Epidermal melanocyte (primary cell): ENCODE results near the gene PLS3.
A peak's percentile ranks its signal among the peaks of the same experiment; 100 is the strongest.
"Not testable (repeated sequence)": the region's sequence is repeated elsewhere in the genome, so short reads cannot be mapped to it uniquely, and the experiment has no call there.

Experiments
- DNase-seq: peaks from one replicate; pipeline ENCODE4 v3.0.0; 2011; ENCODE audit warnings: low spot score; ENCODE audit not compliant: insufficient read length

Gene PLS3, protein sequence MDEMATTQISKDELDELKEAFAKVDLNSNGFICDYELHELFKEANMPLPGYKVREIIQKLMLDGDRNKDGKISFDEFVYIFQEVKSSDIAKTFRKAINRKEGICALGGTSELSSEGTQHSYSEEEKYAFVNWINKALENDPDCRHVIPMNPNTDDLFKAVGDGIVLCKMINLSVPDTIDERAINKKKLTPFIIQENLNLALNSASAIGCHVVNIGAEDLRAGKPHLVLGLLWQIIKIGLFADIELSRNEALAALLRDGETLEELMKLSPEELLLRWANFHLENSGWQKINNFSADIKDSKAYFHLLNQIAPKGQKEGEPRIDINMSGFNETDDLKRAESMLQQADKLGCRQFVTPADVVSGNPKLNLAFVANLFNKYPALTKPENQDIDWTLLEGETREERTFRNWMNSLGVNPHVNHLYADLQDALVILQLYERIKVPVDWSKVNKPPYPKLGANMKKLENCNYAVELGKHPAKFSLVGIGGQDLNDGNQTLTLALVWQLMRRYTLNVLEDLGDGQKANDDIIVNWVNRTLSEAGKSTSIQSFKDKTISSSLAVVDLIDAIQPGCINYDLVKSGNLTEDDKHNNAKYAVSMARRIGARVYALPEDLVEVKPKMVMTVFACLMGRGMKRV

DNA sequence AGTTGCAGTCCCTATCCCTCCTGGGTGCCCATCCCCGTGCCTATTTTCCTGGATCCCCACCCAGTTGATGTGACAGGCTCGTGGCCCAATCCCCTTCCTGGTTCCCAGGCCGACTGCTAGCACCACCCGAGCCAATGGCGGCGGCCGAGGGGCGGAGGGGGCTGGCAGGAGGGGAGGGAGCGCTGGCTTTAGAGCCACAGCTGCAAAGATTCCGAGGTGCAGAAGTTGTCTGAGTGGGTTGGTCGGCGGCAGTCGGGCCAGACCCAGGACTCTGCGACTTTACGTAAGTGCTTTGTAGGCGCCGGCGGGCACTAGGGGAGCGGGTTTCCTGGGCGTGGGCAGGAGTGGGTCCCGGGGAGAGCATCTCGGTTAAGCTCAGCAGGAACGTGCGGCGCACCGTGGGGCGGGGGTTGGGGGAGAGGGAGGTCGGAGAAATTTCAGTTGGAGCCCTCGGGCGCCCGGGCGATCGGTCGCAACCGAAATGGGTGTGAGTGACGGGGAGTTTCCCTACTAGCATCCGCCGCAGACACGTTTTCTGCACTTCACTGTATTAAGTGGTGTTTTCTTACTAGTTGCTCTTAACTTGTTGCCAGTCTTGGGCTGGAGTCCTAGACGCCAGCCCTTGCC lies at the start of gene PLS3:
TSS of gene PLS3 (plus strand) at position 197 of the 627 bp plus-strand sequence. CDS start 49,077 bp downstream, outside the sequence.
- peak; percentile 74 for DNase-seq

DNA sequence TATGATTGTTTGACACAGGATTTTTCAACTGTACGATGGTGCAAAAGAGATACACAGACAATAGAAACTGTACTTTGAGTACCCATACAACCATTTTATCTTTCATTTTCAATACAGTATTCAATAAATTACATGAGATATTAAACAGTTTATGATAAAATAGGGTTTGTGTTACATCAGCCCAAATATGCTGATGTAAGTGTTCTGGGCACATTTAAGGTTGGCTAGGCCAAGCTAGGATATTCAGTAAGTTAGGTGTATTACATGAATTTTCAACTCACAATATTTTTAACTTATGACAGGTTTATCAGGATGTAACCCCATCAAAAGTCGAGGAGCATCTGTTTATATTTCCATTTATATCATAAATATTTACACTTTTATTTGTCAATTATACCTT lies 42.9 kb upstream of the PLS3 start:
- DNase-seq, result no peak

DNA sequence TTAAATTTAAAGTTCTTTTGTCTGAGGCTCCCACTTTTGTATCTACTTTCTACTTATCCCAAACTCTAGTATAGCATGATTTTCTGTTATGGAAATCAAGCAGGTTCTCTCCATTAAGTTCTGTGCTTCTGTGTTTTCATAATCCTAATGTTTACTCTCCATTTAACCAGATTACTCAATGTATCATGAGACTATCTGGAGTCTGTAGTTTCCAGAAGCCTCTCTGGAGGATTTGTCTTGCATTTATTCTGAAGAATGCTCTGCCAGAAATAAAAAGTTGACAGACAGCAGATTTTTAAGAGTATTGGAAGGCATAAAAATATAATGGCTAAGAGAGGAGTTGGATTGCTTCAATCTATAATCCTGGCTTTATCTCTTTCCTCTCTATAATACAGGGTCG lies 39.2 kb upstream of the PLS3 start:
- DNase-seq, result no peak

DNA sequence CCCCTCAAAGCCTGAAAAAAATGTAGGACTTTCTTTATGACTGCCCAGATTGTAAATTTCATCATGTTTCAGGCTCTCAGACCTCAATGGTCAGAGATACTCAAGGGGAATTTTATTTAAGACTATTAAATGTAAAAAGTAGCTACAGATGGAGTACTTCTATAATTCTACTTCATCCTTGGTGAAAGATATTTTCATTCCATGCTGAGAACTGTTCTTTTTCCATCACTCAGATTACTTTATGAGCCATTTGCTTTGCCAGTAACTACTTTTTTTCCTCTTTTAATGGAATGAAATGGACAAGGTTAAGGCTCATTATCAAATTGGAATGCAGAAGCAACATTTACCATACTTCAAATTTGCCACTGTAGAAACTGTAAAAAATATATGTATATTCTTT lies 38.0 kb upstream of the PLS3 start:
- DNase-seq, result no peak

DNA sequence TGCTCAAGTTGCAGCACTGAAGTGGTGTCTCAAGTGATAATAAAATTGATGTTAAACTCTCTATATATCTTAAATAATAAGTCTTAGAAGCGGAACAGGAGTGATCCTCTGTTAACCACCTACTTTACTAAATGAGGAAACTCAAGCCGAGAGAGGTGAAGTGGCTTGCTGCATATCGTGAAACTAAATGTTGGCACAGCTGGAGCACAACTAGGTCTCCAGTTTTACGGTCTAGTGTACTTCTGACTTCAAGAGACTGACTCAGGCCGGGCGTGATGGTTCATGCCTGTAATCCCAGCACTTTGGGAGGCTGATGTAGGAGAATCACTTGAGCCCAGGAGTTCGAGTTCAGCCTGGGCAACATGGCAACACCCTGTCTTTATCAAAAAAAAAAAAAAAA lies 35.5 kb upstream of the PLS3 start:
- no peak for DNase-seq

DNA sequence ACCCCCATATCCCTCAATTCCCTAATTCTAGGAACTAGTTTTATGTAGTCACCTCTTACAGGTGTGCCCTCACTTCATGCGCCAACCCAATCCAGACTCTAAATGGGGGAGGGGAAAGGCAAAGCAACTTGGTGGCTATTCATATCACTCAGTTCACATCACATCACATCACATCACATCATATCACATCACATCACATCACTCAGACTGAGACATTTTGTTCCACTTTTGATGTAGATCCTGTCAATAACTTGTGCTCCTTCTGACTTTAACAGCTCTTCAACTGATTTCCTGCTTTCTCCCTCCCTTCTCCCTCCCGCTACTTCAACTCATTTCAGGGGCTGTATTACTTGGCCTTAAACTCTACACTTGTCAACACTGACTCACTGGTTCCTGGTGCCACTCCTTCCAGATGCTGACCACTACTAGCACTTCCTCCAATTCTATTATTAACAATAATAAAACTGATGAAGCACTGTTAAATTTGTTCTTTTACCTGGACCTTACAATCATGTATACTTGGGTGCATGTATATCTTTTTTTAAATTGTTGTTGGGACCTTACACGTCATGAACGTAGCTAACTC lies 29.1 kb upstream of the PLS3 start:
- no peak for DNase-seq

DNA sequence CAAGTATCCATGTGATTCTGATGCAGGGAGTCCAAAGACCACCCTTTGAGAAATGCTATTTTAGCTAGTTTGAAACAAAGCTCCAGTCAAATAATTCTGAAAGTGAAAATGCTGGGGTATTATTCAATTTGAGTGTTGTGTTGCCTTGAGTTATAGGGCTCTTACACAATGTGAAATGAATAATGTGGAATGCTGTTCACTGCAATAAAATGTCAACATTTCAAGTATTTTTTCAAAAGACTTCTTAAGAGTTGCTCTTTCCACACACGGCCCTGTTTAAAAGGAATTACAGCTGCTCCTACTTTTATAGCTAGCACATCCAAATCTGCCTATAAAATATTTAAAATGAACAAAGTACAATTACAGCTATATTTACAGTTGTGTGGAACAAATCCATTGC lies 27.5 kb upstream of the PLS3 start:
- DNase-seq, result no peak

DNA sequence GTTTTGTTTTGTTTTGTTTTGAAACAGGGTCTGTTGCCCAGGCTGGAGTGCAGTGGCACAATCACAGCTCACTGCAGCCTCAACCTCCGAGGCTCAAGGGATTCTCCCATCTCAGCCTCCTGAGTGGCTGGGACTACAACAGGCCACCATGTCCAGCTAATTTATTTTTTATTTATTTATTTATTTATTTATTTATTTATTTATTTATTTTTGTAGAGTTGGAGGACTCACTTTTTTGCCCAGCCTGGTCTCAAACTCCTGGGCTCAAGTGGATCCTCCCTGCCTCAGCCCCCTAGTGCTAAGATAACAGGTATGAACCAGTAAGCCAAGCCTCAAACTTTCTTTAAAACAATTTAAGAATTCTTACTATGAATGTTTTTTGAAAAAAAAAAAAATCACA lies 26.6 kb upstream of the PLS3 start:
- no peak for DNase-seq

DNA sequence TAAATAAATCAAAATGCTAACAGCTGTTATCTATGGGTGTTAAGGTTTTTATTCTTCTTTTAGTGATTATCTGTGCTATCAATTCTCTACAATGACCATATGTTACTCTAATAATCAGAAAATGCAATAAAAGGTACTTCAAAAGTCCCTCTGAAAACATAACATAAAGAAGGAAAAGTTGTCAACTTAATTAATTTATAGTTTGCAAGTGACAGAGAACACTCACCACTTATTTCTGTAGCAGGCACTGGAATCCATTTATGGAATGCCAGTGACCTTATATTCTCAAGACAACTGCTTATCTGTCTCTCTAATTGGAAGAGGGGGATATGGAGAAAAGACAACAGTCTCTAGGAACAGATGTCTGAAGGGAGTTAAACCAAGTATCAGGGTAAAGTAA lies 25.6 kb upstream of the PLS3 start:
- DNase-seq, result no peak

DNA sequence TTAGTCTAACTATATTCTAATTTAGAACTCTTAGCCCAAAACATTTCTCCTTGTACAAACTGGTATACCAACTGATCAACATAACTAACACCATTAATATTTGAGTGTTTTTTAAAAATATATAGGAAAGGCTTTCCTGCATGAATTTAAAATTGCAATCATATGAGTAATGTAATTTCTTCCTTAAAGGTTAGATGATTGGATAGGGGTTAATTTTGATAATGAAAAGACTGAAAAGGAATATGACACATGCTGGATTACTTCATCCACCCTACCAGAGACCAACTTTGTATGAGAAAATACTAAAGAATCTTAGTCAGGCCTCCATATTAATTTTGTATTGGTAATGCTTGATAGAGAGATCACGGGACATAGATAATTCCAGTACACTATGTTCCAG lies 25.1 kb upstream of the PLS3 start:
- no peak for DNase-seq

DNA sequence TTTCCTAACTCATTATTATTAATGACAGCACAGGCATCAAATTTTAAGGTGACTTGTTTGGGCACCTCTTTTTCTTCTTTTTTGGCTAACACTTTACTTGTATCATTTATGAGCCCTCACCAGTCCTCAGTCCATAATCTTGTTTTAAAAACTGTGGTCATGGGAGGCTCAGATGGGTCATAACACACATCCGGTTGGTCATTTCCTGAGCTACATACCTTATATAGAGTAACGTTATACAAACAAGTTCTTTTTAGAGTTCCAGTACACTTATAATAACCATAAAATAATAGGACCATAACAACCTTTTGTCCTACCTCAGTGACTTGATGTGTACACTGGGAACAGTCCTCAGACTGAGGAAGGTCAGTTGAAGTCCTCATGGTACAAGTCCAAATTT lies 21.1 kb upstream of the PLS3 start:
- DNase-seq, result no peak

DNA sequence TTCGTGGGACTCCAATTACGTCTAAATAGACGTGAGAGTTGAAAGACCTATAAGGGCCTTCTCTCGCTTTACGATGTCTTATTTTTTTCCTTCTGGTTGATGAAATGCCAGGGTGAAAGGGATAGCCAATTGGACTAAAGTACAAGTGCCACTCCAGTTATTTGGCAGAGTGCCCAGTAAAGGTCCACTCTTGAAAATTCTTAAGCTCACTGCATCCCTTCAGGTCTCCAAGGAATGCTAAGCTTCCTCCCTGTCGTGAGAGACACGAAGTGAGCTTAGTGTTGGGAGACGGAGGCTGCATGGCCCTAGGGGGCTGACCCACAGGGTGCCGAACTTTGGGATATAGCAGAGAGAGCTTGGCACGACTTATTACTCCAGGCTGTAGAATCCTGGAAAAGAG lies 19.9 kb upstream of the PLS3 start:
- not testable (repeated sequence) for DNase-seq

DNA sequence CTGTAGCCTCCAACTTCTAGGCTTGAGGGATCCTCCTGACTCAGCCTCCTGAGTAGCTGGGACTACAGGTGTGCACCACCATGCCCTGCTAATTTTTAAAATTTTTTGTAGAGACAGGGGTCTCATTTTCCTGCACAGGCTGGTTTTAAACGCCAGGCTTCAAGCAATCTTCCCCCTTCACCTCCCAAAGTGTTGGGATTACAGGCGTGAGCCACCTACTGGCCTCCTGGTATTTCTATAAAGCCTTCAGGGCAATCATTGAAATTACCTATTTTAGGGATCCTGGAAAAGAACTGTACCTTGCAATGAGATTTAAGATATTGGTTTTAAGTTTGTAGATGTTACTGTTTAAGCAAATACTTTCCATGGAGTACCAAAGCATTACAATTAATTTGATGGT lies 13.5 kb upstream of the PLS3 start:
- DNase-seq, result no peak

DNA sequence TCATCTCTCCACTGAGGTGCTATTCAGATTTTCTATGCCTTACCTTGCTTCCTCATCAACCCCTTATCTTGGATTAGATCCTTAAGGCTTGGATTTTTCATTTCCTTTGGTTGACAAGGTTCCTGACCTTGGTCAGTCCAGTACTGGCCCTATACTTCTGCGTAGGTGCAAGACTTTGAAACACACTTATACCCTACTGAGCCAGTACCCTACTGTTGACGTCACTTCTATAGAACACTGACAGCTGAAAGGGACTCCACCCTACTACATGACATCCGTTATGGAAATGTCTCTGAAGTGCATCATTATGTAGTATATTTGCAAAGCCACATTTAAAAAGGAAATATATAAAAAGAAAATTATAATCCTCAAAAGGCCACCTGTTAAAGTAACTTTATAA lies 12.0 kb upstream of the PLS3 start:
- no peak for DNase-seq

DNA sequence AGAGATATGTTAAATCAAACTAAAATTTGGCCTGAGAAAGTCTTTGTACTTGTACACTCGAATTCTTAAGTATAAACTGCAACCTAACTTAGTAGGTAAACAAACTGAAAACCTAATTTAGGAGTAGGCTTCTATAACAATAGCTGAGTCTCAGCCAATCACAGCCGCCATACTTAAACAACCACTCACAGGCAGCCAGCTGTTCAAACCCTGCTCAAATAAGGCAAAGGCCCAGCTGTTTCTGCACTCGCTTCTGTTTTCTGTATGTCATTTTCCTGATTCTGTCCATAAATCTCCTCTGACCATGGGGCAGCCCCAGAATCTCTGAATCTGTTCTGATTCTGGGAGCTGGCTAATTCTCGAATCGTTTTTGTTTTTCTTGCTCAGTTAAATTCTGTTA lies 7.8 kb upstream of the PLS3 start:
- no peak for DNase-seq

DNA sequence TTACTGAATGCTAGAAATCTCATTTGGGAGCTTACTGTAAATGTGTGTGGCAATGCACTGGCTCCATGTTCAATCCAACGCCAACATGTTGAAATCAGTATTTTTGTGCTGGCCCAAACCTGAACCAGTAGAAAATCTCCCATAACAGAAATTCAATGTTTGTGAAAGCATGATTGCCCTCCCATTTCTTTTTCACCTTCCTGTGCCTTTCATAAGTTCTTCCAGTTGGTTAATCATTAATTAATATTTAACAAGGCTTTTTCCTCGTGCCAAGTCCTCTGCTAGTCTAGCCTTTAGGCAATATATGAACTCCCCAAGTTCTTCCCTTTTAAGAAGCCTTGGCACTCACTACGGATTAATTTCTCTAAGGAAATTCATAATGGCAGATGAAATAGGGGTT lies 1.3 kb upstream of the PLS3 start:
- DNase-seq, result no peak

DNA sequence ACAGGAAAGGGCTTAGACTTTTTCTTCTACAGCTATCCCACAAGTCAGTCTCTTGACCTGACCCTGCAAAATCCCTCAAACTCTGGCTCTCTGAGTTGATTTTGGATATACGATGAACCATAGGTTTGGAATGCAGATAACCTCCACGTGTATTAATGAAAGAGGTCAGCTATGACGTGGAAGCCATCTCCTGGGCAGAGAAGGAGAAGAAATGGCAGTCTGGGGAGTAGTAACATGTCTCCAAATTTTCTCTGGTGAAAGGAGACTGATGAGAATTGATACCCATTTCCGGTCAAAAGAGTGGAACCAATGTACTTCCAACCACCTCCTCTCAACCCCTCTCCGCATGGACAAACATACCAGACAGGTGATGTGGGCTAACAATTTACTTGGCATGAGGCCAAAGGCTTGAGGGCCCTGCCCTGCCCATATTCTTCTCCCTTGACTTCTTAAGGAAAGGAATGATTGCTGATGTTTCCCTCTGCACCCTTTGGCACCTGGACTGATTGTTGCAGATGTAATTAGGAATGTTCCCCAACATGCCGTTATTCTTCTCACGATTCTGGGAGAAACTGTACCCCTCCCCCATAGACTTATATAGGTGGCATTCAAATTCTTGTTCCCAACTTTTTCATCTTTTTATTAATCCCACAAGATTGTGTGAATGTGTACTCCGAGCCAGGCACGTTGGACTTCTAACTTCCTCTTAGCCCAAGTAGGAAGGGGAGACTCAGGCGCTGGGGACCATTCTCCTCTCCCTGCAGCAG lies 580 bp upstream of the PLS3 start:
- no peak for DNase-seq

DNA sequence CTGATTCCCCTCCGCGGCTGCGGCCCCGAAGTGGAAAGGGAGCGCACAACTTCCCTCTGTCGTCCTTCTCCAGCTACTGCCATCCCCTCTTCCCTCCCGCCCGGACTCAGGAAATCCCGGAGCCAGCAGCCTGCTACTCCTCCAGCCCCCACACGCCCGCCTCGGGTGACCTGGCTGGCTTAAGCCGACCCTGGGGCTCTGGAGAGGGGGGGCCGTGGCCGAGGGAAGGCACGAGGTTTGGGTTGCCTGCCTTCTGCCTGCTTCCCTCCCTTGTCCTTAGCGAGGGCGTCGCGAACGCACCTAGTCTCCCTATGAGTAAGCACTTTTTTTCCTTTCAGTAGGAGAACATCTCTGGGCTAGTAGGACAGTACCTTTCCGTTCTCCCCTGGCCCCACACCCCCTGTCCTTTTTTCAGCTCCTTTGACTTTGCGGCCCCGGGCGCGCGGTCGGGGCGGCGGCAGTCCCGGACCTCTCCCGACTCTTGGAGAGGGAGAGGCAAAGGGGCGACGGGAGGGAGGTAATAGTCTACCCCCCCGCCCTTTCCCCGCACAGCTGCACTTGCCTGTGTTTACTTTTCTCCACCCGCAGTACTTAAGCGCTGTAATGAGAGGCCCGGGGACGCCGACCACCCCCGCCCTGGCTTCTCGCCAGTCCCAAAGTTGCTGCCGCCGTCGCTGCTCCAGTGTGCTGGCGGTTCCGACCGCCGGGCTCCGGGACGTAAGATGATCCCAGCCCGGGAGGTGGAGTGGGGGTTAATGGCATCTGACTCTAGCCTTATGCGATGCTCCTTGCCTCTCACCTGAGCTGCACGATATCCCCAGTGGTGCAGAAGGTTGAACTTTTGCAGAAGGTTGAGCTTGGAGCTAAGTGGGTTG lies 868 bp downstream of the PLS3 start:
- no peak for DNase-seq

DNA sequence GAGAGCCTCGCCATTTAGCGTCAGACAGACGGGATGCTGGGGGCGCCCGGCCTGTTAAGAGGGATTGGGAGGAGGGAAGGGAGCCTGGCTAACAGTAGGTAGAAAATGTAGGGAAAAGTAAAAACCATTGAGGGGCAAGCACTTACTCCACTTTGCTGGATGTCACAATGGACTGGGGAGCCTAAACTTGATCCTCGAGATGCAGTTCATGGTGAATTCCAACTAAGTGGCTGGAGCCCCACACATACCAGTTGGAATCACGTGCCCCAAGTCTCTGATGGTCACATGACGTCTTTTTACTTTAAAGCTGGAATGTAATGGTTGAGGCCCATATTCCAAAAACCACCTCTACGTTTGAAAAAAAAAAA lies 1.5 kb downstream of the PLS3 start:
- no peak for DNase-seq

DNA sequence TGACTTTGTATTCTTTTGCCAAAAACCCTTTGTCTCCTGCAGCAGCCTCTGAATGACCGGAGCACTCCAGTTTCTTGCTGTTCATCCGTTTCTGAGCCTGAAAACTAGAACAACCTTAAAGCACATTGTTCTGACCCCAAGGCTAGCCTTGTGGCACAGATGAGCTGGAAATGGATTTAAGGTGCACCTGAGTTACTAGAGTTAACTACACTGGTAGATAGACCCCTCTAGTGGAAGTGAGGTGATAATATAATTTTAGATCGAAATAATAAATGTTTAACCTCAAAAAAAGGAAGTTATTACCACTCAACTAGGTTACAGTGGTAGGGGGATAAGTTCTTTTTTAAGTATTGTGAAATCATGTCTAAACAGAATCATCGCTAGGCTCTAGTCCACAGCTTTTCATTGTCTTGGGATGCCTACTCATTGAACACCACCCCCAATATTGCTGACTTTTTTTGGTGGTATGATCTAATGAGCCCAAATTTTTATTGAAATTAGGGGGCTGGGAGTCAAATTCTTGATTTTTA lies 2.7 kb downstream of the PLS3 start:
- no peak for DNase-seq
